Activated CD8-positive, alpha-beta memory T cell treated with anti-CD3 and anti-CD28 coated beads, Interleukin-2, amount 50 U/mL, for 1 hour (primary cell): Measurements from ENCODE around the gene HES7.
"Not testable (repeated sequence)": the region's sequence is repeated elsewhere in the genome, so short reads cannot be mapped to it uniquely, and the experiment has no call there.

Experiments used
- DNase-seq: peaks from one replicate; pipeline ENCODE4 v3.0.0-alpha.2; 2020; ENCODE audit errors: extremely low read depth

The HES7 gene

DNA sequence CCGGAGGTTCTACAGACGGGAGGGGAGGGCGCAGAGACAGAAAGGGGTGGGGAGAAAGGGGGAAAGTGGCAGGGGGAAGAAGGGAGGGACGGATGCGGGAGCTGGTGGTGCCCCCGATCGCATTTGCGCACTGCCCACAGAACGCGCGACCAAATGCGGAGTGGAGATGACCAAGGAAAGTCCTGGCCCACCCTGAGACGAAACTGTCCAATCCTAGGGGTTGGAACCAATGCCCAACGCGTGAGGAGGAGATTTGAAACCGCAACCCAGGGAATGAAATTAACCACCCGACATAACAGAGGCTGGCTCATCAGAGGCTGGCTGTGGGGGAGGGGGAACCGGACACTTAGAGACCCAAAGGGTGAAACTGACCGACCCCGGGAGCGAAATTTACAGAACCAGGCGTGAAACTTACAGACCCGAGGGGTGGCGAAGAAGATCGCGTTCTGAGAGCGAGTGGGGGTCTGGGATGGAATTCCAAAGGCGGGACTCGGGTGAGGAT lies 1.4 kb downstream of the HES7 start:
- DNase-seq: no peak

DNA sequence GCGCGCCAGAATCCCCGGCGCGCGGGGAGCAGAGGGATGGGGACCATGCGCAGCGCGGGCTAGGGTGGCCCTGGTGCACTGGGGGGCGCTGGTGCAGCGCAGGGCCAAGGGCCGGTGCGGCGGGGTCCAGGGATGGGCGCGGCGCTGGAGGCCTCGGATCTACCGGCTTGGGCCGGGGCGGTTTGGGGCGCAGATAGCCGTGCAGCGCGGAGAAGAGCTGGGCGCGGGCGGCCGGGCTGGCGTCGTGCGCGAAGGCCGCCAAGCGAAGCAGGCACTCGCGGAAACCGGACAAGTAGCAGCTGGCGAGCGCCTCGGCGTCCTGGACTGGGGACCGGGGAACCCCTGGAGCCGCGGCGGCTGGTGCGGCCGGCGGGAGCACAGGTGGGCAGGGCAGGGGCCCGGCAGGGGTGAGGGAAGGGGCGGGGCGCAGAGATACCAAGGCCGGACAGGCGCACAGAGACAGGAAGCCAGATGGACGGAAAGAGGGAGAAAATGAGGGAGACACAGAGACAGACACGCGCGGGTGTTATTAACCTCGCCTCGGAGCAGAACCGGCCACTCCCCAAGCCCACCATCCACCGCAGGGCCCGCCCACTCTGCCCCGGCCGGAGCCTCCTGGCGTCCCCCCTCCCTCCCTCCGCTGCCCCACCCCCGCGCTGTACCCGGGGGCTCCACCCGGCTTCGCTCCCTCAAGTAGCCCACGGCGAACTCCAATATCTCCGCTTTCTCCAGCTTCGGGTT lies 2.1 kb downstream of the HES7 start:
- DNase-seq: no peak

DNA sequence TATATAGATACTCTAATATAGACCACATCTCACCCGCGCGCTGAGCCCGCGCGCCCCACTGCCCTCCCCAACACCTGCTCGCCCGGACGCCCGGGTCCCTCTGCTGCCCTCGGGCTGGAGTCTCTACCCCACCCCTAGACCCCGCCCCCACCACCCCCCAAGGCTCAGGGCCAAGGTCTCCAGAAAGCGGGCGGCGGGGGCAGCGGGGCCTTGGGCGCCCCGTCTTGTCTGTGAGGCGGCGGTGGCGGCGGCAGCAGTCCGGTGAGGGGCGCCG lies 2.6 kb downstream of the HES7 start:
- DNase-seq: no peak

DNA sequence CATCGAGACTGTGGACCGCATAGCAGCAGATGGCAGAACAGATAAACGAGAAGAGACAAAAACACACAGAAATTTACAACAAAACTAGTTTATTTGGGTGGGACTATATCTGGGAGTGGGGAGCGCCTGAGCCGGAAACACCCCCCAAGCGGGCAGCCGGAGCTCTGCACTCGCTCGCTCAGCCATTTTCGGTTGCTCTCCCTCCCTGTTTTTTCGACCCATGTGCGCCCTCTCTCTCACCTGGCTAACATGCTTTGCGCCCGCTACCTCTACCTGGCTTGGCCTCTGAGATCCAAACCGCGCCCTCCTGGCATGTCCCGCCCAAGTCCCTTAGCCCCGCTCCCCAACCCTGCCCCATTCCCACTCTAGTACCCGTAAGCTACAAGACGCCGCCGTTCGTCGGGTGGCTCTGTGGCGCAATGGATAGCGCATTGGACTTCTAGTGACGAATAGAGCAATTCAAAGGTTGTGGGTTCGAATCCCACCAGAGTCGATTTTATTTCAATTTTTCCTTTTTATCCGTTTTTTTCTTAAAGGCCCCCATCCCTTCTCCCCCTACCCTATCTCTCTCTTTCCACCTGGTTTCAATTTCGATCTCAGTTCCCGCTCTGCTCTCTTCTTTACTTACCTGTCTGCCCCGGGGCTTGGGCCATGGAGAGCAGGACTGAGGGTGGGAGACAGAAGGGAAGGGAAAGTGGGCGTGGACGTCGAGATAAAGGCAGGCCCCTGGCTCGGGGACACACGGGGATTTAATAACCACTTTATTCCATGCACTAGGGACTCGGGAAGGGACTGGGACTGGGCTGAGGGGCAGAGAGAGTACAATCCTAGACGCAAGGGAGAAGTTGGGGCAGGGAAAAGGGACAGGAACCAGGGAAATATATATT lies 3.1 kb downstream of the HES7 start:
- DNase-seq: no peak

DNA sequence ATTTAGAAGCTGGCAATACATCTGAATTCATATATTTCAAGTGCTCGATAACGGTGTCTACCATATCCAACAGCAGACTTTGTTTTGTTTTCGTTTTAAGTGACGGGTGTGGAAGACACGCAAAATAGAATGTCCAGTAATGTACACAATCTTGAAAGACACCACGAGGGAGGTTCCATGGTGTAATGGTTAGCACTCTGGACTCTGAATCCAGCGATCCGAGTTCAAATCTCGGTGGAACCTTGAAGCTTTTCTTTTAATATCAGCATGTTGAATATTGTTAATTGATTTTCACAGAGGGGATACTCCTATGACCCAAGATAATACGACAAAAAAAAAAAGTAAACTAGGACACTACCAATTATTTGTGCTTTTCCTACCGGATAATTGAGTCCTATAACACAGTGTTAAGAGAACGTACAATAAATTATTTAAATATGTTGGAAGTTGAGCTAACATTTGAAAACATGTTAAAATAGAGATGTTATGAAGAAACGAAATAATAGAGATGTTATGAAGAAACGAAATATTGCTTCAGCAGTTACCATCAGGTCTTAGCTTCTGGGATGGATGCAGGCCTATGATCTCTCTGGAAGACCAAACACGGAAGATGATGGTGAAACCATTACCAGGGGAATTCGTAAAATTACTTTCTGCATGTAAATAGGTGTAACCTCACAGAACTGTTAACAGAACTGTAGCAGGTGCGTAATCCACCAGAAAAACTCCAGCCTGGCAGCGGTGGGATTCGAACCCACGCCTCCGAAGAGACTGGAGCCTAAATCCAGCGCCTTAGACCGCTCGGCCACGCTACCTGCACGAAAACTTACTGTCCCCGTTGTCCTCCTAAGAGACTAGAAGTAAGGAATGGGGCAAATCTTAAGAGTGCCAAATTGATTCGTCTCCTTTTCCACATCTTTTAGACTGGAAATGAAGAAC lies 4.1 kb downstream of the HES7 start:
- DNase-seq: no peak

DNA sequence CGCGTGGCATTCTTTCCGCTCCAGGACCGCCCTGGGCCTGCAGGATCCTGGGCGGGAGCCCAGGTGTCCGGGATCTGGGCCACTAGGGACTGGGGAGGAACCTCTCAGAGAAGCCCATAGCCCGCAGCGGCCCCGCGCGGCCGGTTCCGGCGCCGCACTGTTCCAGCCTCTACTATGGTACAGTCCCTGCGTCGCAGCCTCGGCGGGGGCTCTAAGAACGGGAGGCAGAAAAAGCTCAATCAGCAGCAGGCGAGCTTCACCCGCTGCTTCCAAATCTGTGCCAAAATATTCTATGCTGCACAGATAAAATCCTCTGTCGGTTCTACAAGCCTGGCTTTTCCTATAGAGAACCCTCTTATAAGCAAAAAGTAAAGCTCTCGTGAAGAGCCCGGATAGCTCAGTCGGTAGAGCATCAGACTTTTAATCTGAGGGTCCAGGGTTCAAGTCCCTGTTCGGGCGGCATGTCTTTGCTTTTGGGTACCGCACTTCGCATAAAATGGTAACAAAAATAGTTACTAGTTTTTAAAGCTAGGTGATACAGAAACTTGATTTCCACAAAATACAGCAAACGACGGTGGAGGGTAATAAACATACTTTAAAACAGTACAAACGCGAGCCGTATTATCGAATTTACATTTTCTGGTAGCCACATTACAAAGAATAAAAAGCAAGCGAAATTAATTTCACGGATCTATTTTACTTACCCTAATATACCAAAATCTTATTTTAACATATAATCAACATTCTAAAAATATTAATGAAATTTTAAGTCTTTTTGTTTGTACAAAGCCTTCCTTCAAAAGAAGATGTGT lies 4.9 kb downstream of the HES7 start:
- peak; percentile 62 for DNase-seq

DNA sequence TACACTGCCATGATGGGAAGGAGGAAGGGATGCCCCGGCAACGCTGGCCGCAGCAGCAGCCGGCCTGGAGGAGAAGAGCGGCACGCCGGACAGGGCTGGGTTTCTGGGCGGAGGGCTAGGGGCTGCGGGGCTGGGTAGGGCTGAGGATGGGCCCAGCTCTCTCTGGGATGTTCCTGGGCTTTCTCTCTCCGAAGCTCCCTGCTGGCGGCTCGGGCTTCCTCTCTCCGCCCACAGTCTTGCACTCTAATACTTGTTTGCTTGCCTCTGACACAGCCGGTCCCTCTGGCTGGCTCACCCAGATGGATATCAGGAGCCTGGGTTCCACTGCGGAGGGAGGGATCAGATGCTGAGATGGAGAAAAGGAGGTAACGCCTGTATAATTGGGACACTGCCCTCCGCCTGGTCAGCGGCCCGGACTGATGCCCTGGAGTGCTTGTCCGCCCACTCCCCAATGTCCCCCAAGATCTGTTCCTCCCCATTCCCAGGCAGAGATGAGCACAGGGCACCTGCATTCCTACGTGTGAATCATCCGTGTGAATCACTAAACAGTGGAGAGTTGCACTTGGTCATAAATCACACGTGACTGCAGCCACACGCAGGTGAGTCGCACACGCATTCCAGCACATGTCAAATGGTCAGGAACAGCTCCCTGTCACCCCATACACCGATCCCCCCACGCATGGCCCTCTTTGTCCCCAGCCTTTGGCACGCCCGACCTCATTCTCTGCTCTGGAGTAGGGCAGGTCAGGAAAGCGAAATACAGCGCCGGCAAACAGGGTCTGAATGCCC lies 5.7 kb downstream of the HES7 start, which contains the start of gene ALOXE3:
ALOXE3 (minus strand) TSS at position 535 of the 789 bp plus-strand sequence; CDS start at position 11, 524 bp downstream.
- DNase-seq: no peak

DNA sequence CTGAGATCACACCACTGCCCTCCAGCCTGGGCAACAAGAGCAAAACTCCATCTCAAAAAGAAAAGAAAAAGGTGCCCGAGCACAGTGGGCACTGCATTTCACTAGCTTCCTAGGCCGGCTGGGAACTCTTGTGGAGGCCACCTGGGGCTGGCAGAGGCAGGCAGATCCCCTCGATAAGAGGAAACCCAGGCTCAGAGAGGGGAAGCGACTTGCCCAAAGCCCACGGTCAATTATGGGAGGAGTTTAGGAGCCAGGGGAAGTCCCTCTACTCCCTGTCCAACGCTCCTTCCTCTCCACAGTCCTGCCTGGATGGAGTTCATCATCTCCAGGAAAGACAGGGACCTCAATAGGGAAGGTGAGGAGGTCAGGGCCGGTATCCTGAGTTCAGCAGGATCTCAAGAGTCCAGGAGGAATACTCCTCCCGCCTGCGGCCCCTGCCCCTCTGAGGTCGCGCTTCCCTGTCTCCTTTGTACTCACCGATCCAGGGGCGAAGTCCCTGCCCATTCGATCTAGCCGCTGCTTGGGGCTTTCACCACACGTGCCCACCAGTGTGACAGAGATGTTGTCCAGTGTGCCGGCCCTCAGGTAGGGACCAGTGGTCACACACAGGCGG lies 6.4 kb downstream of the HES7 start:
- no peak for DNase-seq

DNA sequence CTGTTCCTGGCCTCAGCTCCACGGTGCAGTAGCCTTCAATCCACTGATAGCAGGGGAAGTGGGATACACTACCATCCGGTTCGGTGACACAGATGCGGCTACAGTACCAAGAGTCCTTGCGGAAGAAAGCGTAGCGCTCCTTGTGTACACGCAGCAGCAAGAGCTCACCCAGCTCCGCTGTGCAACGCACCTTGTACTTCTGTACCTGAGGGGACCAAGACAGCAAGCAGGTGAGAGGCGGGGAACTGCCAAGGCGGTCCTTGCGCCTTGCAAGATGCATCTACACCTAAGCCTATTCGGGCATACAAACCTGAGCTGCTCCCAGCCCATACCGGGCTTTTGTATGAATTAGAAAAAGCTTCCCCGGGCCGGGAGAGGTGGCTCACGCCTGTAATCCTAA lies 7.1 kb downstream of the HES7 start:
- DNase-seq: no peak

DNA sequence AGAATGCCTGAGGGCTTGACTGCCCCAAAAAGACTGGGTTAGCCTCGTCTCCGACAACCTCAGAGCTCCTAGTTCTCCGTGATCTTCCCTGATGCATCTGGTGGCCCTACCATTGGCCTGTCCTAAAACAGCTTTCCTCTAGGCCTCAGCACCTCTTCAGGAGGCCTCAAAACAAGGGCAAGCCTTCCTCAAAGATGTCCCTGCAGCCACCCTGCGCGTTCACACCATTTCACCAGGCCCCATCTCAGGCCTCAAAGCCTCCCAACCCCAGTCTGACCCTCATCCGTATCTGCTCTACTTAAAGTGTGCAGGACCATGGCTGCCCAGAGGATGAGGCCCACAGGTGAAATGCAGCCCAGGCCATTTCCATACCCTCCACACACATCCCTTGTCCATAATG lies 13.0 kb downstream of the HES7 start:
- DNase-seq: no peak

DNA sequence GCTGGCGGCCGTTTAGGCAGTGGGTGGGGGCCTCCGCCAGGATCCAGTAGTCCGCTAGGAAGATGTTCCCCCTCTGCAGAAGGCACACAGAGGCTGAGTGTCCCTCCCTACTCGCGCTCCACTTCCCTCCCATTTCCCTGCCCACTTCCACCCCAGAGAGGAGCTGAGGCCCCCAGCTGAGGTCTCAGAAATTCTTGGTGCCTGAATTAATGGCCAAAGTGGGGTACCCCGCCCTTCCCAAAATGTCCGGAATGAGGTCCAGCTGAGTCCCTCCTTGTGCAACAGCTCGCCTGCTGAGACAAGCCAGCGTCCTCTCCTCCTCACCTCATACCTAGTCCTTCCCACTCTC lies 13.5 kb downstream of the HES7 start:
- DNase-seq: no peak

DNA sequence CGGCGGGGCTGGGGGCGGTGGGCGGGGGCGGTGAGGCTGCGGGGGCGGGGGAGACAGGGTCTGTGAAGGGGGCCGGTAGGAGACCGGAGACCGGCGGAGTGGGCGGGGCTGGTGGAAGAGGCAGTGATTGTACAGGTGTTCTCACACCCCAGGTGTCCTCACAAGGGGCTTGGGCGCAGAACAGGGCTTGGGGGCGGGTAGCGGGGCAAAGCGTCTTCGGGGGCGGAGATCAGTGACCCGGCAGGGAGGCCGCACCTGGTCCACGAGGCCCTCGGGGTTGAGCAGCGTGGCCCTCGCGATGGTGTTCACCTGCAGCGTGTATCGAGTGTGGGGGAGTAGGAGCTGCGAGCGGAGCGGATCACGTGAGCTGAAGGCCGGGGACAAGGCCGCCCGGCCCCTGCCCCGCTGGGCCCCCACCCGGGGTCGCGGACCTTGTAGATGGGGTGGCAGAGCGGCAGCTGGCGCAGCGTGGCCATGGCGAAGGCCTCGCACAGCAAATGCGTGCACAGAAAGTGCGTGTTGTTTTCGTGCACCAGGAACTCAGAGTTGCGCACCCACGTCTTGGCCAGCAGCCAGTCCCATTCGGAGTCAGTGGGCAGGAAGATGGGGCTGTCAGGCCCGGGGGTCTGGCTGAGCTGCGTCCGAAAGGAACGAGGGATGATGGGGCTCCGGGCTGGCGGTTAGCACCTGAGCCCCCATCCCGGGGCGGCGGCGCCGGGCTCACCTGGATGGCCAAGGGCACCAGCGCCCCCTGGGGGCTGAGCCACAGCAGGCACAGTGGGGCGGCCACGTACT lies 14.0 kb downstream of the HES7 start:
- DNase-seq: no peak

DNA sequence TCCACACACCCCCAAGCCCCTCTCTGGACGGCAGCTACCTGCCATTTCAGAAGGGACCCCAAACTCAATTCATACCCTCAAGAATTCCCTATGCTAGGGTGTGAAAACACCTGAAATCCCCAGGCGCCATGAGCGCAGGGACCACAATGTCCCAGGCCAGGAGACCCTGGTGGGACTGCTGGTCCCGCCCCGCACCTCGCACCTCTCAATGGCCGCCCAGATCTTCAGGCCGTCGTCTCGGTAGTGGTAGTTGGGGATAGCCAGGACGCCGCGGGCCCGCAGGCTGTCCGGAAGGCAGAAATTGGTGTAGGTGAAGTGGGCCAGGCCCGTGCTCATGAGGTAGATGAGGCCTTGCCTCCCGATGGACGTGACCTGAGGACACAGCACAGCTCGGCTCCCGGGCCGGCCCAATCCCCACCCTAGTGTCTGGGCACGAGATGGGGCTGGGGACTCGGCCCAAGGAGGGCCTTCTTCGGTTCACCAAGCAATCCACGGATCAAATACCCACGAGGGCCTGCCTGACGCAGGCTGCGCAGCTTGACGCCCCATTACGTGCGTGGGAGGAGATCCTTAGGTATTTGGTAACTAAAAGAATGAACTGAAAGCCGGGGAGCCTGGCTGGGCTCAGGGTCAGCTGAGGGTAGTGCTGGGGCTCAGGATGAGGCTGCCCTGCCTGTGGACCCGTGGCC lies 14.8 kb downstream of the HES7 start:
- DNase-seq: no peak

DNA sequence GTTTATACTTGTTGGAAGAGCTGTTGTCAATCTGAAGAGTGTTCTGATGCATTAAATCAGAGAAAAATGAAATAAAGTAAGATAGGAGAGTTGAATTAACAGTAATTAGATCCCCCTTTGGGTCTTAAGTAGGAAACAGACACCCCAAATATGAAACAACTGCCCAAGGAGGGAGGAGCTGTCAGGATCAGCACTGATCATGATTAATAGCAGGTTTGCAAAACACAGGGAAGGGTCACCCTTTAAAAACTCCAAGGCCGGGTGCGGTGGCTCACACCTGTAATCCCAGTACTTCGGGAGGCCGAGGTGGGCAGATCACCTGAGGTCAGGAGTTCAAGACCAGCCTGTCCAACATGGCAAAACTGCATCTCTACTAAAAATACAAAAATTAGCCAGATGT lies 16.9 kb downstream of the HES7 start:
- not testable (repeated sequence) for DNase-seq

DNA sequence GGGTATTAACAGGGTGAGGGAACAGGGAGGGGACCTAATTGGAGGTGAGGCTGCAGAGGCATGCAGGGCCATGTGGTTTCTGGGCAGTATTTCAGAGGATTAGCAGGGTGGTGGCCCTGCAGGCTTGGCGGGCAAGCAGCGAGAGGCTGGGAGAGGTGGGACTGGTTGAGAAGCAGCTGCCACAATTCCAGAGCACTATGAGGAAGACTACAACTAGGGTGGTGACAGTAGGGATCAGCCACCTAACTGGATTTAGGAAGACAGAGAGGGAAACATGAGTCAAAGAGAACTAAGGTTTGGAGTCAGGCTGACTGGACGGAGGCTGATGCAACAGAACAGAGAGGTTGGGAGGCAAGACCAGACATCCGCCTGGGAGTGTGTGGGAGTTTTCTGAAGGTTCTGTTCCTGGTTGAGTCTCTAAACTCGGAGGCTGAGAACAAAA lies 17.9 kb downstream of the HES7 start:
- no peak for DNase-seq

DNA sequence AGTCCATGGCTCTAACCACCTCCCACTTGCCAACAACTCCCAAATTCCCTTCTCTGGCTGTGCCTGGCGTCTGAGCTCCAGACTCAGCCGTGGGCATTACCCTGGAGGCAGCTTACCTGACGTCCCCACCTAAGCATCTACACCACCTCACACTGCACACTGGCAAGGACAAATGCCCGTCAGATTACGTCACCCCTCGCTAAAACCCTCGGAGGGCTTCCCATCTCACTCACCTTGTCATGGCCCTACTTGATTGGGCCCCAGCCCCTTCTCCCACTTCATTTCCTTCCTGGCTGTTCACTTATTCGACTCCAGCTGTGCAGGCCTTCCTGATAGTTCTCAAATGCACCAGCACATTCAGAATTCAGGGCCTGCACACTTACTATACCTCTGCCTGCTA lies 19.0 kb downstream of the HES7 start:
- no peak for DNase-seq

DNA sequence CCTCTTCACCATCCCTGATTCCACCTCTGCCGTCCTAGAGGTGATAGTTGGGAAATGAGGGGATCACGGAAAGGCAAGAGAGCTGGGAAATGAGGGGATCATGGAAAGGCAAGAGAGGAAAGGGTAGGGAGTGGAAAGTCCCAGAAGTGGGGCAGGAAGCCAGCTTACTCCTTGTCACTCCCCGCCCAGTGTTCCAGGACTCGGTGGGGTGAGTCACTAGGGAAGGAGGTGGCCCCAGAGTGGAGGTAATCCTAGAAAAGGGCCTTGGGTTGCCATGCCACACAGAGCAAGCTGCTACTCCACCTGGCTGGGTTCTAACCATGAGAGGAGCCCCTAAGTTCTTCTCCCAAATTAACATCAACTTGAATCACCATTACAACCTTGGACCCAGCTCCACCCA lies 20.4 kb downstream of the HES7 start:
- DNase-seq: no peak

DNA sequence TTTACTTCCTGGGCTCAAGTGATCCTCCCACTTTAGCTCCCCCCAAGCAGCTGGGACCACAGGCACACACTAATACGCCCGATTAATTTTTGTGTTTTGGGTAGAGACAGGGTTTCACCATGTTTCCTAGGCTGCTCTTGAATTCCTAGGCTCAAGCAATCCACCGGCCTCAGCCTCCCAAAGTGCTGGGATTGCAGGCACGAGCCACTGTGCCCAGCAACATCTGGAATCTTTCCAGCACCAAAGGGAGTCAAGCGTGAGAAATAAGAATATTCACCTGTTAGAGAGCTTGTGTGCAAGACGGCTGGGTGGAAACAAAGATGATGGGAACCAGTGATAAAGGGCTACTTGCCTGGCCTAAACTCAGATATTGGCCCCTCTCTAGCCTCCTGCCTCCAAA lies 22.2 kb downstream of the HES7 start:
- no peak for DNase-seq

DNA sequence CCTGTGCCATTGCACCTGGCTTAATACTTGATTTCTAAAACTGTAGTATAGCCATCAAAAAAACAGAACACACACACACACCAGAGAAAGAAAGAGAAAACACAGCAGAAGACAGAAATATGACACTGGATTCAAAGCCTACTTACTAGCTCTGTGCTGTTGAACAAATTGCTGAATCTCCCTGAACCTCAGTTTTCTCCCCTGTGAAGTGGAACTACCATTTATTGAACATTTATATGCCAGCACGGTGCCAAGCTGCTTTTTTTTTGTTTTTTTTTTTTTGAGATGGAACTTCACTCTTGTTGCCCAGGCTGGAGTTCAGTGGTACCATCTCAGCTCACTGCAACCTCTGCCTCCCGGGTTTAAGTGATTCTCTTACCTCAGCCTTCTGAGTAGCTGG lies 23.1 kb downstream of the HES7 start:
- no peak for DNase-seq
